IMR-90 (cell line): ENCODE data around the gene GRK2.

Source experiments
- FOS ChIP-seq: fragments of 150-350 bp; IDR thresholded peaks from 2 replicates; pipeline ENCODE4 v1.6.1; 2016; ENCODE audit warnings: low read depth, low read length
- MAZ ChIP-seq: IDR thresholded peaks from 2 replicates; pipeline ENCODE4 v1.6.1; 2012; ENCODE audit warnings: low read depth, mild to moderate bottlenecking, low read length, improper control_type of control experiment, moderate library complexity, borderline replicate concordance
- POLR2A ChIP-seq: IDR thresholded peaks from 2 replicates; pipeline ENCODE4 v1.6.1; 2012; ENCODE audit warnings: mild to moderate bottlenecking, low read depth, low read length
- SMC3 ChIP-seq: fragments of 150-350 bp; IDR thresholded peaks from 2 replicates; pipeline ENCODE4 v1.6.1; 2016; ENCODE audit warnings: low read depth, mild to moderate bottlenecking, antibody characterized with exemption, low read length, moderate library complexity
- TF ChIP-seq, protein P1 (sequence below): conservative IDR thresholded peaks from 2 replicates; pipeline ENCODE4 v1.5.1; 2012; ENCODE audit warnings: mild to moderate bottlenecking, low read depth, low read length, improper control_type of control experiment
- TF ChIP-seq, protein P2 (sequence below): fragments of 150-350 bp; IDR thresholded peaks from 2 replicates; pipeline ENCODE4 v1.6.1; 2017; ENCODE audit warnings: mild to moderate bottlenecking, antibody characterized with exemption, low read length, low read depth

DNA sequence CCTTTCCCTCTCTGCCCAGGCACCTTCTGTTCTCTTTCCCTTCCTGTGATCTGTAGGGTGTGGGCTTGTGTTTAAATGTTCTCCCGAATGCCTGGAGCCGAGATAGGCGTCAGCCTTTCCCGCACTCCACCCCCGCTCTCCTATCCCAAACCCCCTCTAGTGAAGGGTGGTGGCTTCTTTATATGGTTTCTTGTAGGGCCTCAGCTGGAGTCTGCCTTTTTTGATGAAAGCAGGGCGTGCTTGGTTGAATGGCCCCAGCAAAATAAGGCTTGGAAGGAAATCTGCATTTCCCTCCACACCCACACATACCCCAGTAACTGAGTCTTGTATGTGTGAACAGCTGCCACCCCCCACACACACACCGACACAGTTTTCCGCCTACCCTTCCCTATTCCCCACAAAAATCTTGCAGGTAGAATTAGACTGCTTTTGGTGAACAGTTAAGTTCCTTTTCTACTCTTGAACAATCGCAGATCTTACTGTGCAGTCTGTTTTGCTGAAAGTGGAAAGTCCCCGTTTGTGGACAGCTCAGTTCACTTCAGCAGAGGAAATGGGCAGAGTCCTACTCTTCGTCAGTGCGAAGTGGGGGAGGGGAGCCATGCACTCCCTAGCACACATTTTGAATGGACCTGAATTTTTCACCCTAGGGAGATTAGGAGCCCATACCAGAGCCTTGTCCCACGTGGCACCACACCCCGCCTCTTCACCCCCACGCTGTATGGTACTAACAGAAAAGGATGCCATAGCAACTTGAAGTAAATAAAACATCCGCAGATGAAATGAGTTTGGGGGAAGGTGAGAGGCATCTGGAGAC is 25.5 kb upstream of the GRK2 start:
- TF ChIP-seq, protein P1, sequence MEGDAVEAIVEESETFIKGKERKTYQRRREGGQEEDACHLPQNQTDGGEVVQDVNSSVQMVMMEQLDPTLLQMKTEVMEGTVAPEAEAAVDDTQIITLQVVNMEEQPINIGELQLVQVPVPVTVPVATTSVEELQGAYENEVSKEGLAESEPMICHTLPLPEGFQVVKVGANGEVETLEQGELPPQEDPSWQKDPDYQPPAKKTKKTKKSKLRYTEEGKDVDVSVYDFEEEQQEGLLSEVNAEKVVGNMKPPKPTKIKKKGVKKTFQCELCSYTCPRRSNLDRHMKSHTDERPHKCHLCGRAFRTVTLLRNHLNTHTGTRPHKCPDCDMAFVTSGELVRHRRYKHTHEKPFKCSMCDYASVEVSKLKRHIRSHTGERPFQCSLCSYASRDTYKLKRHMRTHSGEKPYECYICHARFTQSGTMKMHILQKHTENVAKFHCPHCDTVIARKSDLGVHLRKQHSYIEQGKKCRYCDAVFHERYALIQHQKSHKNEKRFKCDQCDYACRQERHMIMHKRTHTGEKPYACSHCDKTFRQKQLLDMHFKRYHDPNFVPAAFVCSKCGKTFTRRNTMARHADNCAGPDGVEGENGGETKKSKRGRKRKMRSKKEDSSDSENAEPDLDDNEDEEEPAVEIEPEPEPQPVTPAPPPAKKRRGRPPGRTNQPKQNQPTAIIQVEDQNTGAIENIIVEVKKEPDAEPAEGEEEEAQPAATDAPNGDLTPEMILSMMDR = no peak
- TF ChIP-seq FOS (no peak), POLR2A (peak; percentile 68; the same call in 1 of the 2 replicates), SMC3 (no peak), MAZ (peak; percentile 46; the same call in 1 of the 2 replicates)
- TF ChIP-seq, protein P2, sequence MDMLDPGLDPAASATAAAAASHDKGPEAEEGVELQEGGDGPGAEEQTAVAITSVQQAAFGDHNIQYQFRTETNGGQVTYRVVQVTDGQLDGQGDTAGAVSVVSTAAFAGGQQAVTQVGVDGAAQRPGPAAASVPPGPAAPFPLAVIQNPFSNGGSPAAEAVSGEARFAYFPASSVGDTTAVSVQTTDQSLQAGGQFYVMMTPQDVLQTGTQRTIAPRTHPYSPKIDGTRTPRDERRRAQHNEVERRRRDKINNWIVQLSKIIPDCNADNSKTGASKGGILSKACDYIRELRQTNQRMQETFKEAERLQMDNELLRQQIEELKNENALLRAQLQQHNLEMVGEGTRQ = peak; percentile 84
